GM19193 (cell line): ENCODE results near the gene TLL2.

Source experiments
- POLR2A ChIP-seq: IDR thresholded peaks from 4 replicates; pipeline ENCODE4 v1.6.1; 2011; ENCODE audit not compliant: insufficient read depth, insufficient read length; ENCODE audit errors: extremely low read depth

The TLL2 gene

GRCh38 chr10:96407560-96408069, 106.1 kb downstream of the TLL2 start:
- TF ChIP-seq POLR2A: no peak

- no peak for TF ChIP-seq POLR2A
These were observed 107.6 kb downstream of the TLL2 start for GRCh38 chr10:96406091-96406490.

GRCh38 chr10:96402417-96403305, 111.1 kb downstream of the TLL2 start:
- TF ChIP-seq POLR2A: no peak

- TF ChIP-seq POLR2A: no peak
These were observed 112.7 kb downstream of the TLL2 start for GRCh38 chr10:96401036-96401435.

- no peak for TF ChIP-seq POLR2A
These were observed 113.3 kb downstream of the TLL2 start for GRCh38 chr10:96400465-96400864.

GRCh38 chr10:96397902-96398301, 115.8 kb downstream of the TLL2 start:
- TF ChIP-seq POLR2A: no peak

- no peak for TF ChIP-seq POLR2A
These were observed 117.5 kb downstream of the TLL2 start for GRCh38 chr10:96395931-96396877.

- no peak for TF ChIP-seq POLR2A
These were observed 123.3 kb downstream of the TLL2 start for GRCh38 chr10:96390460-96390864.

- no peak for TF ChIP-seq POLR2A
These were observed 123.9 kb downstream of the TLL2 start for GRCh38 chr10:96389785-96390184.

GRCh38 chr10:96387601-96388000, 126.1 kb downstream of the TLL2 start:
- TF ChIP-seq POLR2A: no peak

- TF ChIP-seq POLR2A: no peak
These were observed 126.6 kb downstream of the TLL2 start for GRCh38 chr10:96387161-96387560.

- no peak for TF ChIP-seq POLR2A
These were observed 129.2 kb downstream of the TLL2 start for GRCh38 chr10:96384506-96384905.

GRCh38 chr10:96380821-96381220, 132.9 kb downstream of the TLL2 start:
- no peak for TF ChIP-seq POLR2A

- no peak for TF ChIP-seq POLR2A
These were observed 134.0 kb downstream of the TLL2 start for GRCh38 chr10:96379758-96380157.

- no peak for TF ChIP-seq POLR2A
These were observed 135.0 kb downstream of the TLL2 start for GRCh38 chr10:96378741-96379140.
